ENCODE measurements around the gene BHLHE23.

The BHLHE23 gene

DNA sequence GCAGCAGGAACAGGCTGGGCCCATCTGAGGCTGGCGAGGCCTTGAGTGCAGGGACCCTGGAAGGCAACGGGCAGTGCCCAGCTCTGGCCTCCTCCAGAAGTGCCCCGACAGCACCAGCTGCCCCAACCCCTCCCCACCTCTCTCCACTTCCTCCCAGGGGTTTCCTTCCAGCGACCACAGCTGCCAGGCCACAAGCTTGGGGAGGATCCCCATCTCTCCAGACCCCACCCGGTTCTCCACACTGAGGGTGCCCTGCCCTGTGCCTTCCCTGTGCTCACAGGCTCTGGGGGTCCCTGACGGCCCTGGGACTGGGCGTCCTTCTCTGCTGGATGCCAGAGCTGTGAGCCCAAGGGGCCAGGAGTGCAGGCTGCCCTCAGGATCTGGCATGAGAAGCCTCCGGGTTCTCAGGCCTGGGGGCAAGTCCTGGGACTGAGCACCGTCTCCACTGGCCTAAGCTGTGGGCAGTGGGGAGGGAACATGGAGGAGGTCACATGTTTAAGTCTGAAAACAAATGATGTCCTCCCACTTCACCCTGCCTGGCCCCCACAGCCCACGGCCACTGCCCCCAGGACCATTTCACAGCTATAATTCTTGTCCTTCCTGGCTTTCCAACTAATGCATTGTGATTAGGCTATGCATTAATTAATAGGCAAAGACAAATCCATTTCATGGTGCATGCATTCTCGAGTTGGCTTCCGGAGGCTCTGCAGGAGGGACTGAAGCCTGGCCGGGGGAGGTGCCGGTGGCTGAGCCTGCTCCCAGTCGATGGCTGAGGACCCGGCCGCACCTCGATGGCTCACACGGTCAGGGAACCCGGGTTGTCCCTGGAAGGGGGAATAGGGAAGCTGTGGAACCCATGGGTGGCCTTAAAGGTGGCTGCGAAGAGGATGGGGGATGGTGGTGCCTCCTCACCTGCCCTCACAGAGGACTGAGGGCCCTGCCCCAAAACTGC lies 24.4 kb downstream of the BHLHE23 start (continued):
- TF ChIP-seq, protein P1, sequence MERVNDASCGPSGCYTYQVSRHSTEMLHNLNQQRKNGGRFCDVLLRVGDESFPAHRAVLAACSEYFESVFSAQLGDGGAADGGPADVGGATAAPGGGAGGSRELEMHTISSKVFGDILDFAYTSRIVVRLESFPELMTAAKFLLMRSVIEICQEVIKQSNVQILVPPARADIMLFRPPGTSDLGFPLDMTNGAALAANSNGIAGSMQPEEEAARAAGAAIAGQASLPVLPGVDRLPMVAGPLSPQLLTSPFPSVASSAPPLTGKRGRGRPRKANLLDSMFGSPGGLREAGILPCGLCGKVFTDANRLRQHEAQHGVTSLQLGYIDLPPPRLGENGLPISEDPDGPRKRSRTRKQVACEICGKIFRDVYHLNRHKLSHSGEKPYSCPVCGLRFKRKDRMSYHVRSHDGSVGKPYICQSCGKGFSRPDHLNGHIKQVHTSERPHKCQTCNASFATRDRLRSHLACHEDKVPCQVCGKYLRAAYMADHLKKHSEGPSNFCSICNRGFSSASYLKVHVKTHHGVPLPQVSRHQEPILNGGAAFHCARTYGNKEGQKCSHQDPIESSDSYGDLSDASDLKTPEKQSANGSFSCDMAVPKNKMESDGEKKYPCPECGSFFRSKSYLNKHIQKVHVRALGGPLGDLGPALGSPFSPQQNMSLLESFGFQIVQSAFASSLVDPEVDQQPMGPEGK (CRISPR knock-in tag; IDR thresholded peaks at IDR 0.05; ENCODE audit: borderline replicate concordance): no peak

DNA sequence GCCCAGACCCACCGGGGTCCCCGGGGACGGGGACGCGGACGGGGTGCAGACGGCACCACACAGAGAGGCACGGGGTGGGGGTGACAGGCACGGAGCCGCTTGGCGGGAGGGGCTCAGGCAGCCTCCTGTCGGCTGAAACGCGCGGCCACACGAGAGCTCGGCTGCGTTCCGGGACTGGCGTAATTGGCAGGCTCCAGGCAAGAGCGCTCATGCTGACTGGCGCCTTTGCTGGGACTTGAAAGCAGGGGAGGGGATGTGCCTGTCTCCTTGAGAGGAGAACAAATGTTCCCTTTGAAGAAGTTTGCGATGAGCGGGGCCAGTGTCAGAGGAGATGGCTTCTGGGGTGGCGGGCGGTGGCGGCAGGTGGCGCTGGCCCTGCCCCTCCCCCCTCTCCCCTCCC lies 25.8 kb downstream of the BHLHE23 start:
- peak; percentile 55 for ATAC-seq
- TF ChIP-seq ESRRG (CRISPR knock-in tag; IDR thresholded peaks at IDR 0.05): no peak
- TF ChIP-seq, protein P2, sequence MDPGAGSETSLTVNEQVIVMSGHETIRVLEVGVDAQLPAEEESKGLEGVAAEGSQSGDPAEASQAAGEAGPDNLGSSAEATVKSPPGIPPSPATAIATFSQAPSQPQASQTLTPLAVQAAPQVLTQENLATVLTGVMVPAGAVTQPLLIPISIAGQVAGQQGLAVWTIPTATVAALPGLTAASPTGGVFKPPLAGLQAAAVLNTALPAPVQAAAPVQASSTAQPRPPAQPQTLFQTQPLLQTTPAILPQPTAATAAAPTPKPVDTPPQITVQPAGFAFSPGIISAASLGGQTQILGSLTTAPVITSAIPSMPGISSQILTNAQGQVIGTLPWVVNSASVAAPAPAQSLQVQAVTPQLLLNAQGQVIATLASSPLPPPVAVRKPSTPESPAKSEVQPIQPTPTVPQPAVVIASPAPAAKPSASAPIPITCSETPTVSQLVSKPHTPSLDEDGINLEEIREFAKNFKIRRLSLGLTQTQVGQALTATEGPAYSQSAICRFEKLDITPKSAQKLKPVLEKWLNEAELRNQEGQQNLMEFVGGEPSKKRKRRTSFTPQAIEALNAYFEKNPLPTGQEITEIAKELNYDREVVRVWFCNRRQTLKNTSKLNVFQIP (CRISPR knock-in tag; IDR thresholded peaks at IDR 0.05; ENCODE audit: borderline replicate concordance, low read depth): no peak
- no peak for TF ChIP-seq ZFP3 (CRISPR knock-in tag; IDR thresholded peaks at IDR 0.05)
- TF ChIP-seq, protein P3, sequence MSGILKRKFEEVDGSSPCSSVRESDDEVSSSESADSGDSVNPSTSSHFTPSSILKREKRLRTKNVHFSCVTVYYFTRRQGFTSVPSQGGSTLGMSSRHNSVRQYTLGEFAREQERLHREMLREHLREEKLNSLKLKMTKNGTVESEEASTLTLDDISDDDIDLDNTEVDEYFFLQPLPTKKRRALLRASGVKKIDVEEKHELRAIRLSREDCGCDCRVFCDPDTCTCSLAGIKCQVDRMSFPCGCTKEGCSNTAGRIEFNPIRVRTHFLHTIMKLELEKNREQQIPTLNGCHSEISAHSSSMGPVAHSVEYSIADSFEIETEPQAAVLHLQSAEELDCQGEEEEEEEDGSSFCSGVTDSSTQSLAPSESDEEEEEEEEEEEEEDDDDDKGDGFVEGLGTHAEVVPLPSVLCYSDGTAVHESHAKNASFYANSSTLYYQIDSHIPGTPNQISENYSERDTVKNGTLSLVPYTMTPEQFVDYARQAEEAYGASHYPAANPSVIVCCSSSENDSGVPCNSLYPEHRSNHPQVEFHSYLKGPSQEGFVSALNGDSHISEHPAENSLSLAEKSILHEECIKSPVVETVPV (CRISPR knock-in tag; IDR thresholded peaks at IDR 0.05): no peak
- TF ChIP-seq BACH2 (CRISPR knock-in tag; IDR thresholded peaks at IDR 0.05; ENCODE audit: borderline replicate concordance): no peak
- TF ChIP-seq TCF4 (CRISPR knock-in tag; IDR thresholded peaks at IDR 0.05; ENCODE audit: borderline replicate concordance): no peak
- TF ChIP-seq, protein P4, sequence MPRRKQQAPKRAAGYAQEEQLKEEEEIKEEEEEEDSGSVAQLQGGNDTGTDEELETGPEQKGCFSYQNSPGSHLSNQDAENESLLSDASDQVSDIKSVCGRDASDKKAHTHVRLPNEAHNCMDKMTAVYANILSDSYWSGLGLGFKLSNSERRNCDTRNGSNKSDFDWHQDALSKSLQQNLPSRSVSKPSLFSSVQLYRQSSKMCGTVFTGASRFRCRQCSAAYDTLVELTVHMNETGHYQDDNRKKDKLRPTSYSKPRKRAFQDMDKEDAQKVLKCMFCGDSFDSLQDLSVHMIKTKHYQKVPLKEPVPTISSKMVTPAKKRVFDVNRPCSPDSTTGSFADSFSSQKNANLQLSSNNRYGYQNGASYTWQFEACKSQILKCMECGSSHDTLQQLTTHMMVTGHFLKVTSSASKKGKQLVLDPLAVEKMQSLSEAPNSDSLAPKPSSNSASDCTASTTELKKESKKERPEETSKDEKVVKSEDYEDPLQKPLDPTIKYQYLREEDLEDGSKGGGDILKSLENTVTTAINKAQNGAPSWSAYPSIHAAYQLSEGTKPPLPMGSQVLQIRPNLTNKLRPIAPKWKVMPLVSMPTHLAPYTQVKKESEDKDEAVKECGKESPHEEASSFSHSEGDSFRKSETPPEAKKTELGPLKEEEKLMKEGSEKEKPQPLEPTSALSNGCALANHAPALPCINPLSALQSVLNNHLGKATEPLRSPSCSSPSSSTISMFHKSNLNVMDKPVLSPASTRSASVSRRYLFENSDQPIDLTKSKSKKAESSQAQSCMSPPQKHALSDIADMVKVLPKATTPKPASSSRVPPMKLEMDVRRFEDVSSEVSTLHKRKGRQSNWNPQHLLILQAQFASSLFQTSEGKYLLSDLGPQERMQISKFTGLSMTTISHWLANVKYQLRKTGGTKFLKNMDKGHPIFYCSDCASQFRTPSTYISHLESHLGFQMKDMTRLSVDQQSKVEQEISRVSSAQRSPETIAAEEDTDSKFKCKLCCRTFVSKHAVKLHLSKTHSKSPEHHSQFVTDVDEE (CRISPR knock-in tag; IDR thresholded peaks at IDR 0.05): no peak
- TF ChIP-seq, protein P1 (CRISPR knock-in tag; IDR thresholded peaks at IDR 0.05; ENCODE audit: borderline replicate concordance): no peak
- no peak for TF ChIP-seq GLIS3 (CRISPR knock-in tag; IDR thresholded peaks at IDR 0.05)
- no peak for TF ChIP-seq ZFP30 (CRISPR knock-in tag; IDR thresholded peaks at IDR 0.05)
- no peak for TF ChIP-seq PPARA (CRISPR knock-in tag; IDR thresholded peaks at IDR 0.05; ENCODE audit: borderline replicate concordance)

DNA sequence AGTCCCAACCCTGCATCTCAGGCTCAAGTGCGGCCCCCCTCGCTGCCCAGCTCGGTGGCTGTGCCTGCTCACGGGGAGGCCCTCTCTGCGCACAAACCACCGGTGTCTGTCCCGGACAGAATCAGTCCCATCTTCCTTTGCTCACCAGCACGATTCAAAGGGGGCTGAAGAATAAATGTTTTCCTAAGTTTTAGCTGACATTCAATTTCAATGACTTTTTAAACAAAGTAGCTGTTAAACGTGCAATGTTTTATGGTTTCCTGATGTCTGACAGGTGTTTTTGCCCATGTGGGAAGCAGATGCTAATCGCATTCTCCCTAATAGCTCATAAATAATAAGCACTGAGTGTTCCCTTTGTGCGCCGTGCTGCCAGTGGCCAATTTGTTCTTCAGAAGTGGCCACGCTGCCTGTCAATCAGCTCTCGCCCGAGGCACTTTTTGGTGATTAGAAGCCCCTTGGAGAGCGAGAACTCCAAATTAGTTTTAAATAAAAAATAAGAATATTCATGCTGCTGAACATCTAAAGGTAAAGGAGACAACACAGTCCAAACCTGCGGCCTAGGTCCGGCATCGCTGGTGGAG lies 26.3 kb downstream of the BHLHE23 start:
- TF ChIP-seq PPARA (CRISPR knock-in tag; IDR thresholded peaks at IDR 0.05; ENCODE audit: borderline replicate concordance) (no peak), ZNF70 (CRISPR knock-in tag; IDR thresholded peaks at IDR 0.05) (no peak), TCF4 (CRISPR knock-in tag; IDR thresholded peaks at IDR 0.05; ENCODE audit: borderline replicate concordance) (no peak), ARNTL (CRISPR knock-in tag; IDR thresholded peaks at IDR 0.05; ENCODE audit: borderline replicate concordance, low read depth) (no peak), ZNF8 (CRISPR knock-in tag; IDR thresholded peaks at IDR 0.05) (no peak), OSR1 (CRISPR knock-in tag; IDR thresholded peaks at IDR 0.05) (no peak), ZNF565 (CRISPR knock-in tag; conservative IDR thresholded peaks at IDR 0.05; ENCODE audit: low read depth) (no peak), ZFP30 (CRISPR knock-in tag; IDR thresholded peaks at IDR 0.05) (no peak)
- TF ChIP-seq, protein P1 (CRISPR knock-in tag; IDR thresholded peaks at IDR 0.05; ENCODE audit: borderline replicate concordance): no peak
- TF ChIP-seq, protein P3 (CRISPR knock-in tag; IDR thresholded peaks at IDR 0.05): no peak
- ATAC-seq: no peak; the same call in 2 of the 3 replicates
